ENCODE measurements around the gene PUSL1. TPM values are rescaled to one million over a fixed set of nuclear protein-coding genes. Genes with fewer than 3 reads are reported as not detected.

PUSL1 gene
- total RNA-seq, 2 experiments from 2014 or later = 24.0 to 26.2 TPM

- no peaks in the 10 kb centered on the region for H3K27me3 Mint-ChIP-seq (ENCODE audit: low read depth)
- ATAC-seq (no peak), DNase-seq (peak; percentile 43)
- ChIA-PET CTCF (no interaction called here), POLR2A (no interaction called here)
- H3K4me1 Mint-ChIP-seq (ENCODE audit: low read depth) = no peaks in the 10 kb centered on the region
- no peak overlapping the region for H3K4me3 Mint-ChIP-seq
- no peak overlapping the region for H3K27ac Mint-ChIP-seq
- H3K9me3 Mint-ChIP-seq (ENCODE audit: insufficient read depth) = no peaks in the 10 kb centered on the region
- peaks cover 1% of the 10 kb centered on the region for H3K36me3 Mint-ChIP-seq (ENCODE audit: low read depth)
These were observed 9.3 kb upstream of the PUSL1 start for GRCh38 chr1:1298861-1299685.

- no peaks in the 10 kb centered on the region for H3K36me3 Mint-ChIP-seq (ENCODE audit: low read depth)
- DNase-seq = peak; percentile 56
- no peaks in the 10 kb centered on the region for H3K27me3 Mint-ChIP-seq (ENCODE audit: low read depth)
These were observed 8.6 kb upstream of the PUSL1 start for GRCh38 chr1:1299686-1300351.

GRCh38 chr1:1300352-1300739 is 8.1 kb upstream of the PUSL1 start:
- ATAC-seq = no peak

More at GRCh38 chr1:1299686-1300351, 8.6 kb upstream of the PUSL1 start:
- CTCF ChIA-PET = no interaction called here
- peak; percentile 71 for ATAC-seq
- POLR2A ChIA-PET = no interaction called here
- Mint-ChIP-seq H3K9me3 (ENCODE audit: insufficient read depth) (no peaks in the 10 kb centered on the region), H3K4me1 (ENCODE audit: low read depth) (peaks cover 4% of the 10 kb centered on the region), H3K4me3 (no peak overlapping the region), H3K27ac (no peak overlapping the region)

GRCh38 chr1:1302006-1302430 is 6.4 kb upstream of the PUSL1 start:
- ChIA-PET POLR2A (no interaction called here), CTCF (no interaction called here)
- H3K4me3 Mint-ChIP-seq = no peak overlapping the region
- no peaks in the 10 kb centered on the region for H3K9me3 Mint-ChIP-seq (ENCODE audit: insufficient read depth)
- H3K27ac Mint-ChIP-seq = no peak overlapping the region
- no peaks in the 10 kb centered on the region for H3K36me3 Mint-ChIP-seq (ENCODE audit: low read depth)
- ATAC-seq (no peak), DNase-seq (no peak)
- H3K27me3 Mint-ChIP-seq (ENCODE audit: low read depth) = no peaks in the 10 kb centered on the region
- H3K4me1 Mint-ChIP-seq (ENCODE audit: low read depth) = peaks cover 20% of the 10 kb centered on the region

More at GRCh38 chr1:1300352-1300739, 8.1 kb upstream of the PUSL1 start:
- H3K27ac Mint-ChIP-seq = no peak overlapping the region
- ChIA-PET POLR2A (no interaction called here), CTCF (no interaction called here)
- peaks cover 9% of the 10 kb centered on the region for H3K4me1 Mint-ChIP-seq (ENCODE audit: low read depth)
- no peaks in the 10 kb centered on the region for H3K36me3 Mint-ChIP-seq (ENCODE audit: low read depth)
- no peak overlapping the region for H3K4me3 Mint-ChIP-seq
- H3K27me3 Mint-ChIP-seq (ENCODE audit: low read depth) = no peaks in the 10 kb centered on the region
- H3K9me3 Mint-ChIP-seq (ENCODE audit: insufficient read depth) = no peaks in the 10 kb centered on the region
- no peak for DNase-seq

GRCh38 chr1:1302951-1303509 is 5.4 kb upstream of the PUSL1 start:
- Mint-ChIP-seq H3K36me3 (ENCODE audit: low read depth) (no peaks in the 10 kb centered on the region), H3K27me3 (ENCODE audit: low read depth) (no peaks in the 10 kb centered on the region), H3K9me3 (ENCODE audit: insufficient read depth) (no peaks in the 10 kb centered on the region), H3K4me1 (ENCODE audit: low read depth) (peaks cover 20% of the 10 kb centered on the region), H3K4me3 (no peak overlapping the region), H3K27ac (no peak overlapping the region)
- ATAC-seq (no peak), DNase-seq (no peak)
- CTCF ChIA-PET = no interaction called here
- POLR2A ChIA-PET = no interaction called here

- Mint-ChIP-seq H3K4me1 (ENCODE audit: low read depth) (peaks cover 20% of the 10 kb centered on the region), H3K9me3 (ENCODE audit: insufficient read depth) (no peaks in the 10 kb centered on the region), H3K4me3 (no peak overlapping the region), H3K36me3 (ENCODE audit: low read depth) (no peaks in the 10 kb centered on the region), H3K27ac (peak overlapping the region; percentile 60), H3K27me3 (ENCODE audit: low read depth) (no peaks in the 10 kb centered on the region)
- DNase-seq = no peak
- ATAC-seq = no peak
- ChIA-PET CTCF (no interaction called here), POLR2A (no interaction called here)
These were observed 4.7 kb upstream of the PUSL1 start for GRCh38 chr1:1303736-1304135.

- Mint-ChIP-seq H3K36me3 (ENCODE audit: low read depth) (no peaks in the 10 kb centered on the region), H3K4me3 (peak overlapping the region; percentile 84), H3K27ac (peak overlapping the region; percentile 95), H3K27me3 (ENCODE audit: low read depth) (no peaks in the 10 kb centered on the region), H3K9me3 (ENCODE audit: insufficient read depth) (no peaks in the 10 kb centered on the region), H3K4me1 (ENCODE audit: low read depth) (peaks cover 20% of the 10 kb centered on the region)
- DNase-seq (no peak), ATAC-seq (no peak)
- ChIA-PET POLR2A (interaction anchor here (0.6 to 1.1 kb wide), 4 partner anchors 19 to 337 kb away, joined by 3 read pairs; partner anchors contain the start of gene UBE2J2), CTCF (interaction anchor here (1.0 to 1.6 kb wide), 7 partner anchors 31 to 303 kb away, joined by 3 to 16 read pairs (median 7); partner anchors contain the start of genes AURKAIP1 and UBE2J2)
These were observed 3.8 kb upstream of the PUSL1 start for GRCh38 chr1:1304331-1305299.

- ATAC-seq (peak; percentile 62), DNase-seq (peak; percentile 89)
- peak overlapping the region; percentile 84 for H3K4me3 Mint-ChIP-seq
- CTCF ChIA-PET = interaction anchor here (0.7 to 1.6 kb wide), 10 partner anchors 14 to 304 kb away, joined by 3 to 16 read pairs (median 4); partner anchors contain the start of genes AURKAIP1 and UBE2J2
- H3K27ac Mint-ChIP-seq = peak overlapping the region; percentile 95
- no peaks in the 10 kb centered on the region for H3K9me3 Mint-ChIP-seq (ENCODE audit: insufficient read depth)
- H3K4me1 Mint-ChIP-seq (ENCODE audit: low read depth) = peaks cover 23% of the 10 kb centered on the region
- POLR2A ChIA-PET = interaction anchor here (0.9 to 1.1 kb wide), 3 partner anchors 20 to 183 kb away, joined by 3 read pairs; partner anchors contain the start of gene UBE2J2
- H3K27me3 Mint-ChIP-seq (ENCODE audit: low read depth) = no peaks in the 10 kb centered on the region
- peaks cover 2% of the 10 kb centered on the region for H3K36me3 Mint-ChIP-seq (ENCODE audit: low read depth)
These were observed 2.9 kb upstream of the PUSL1 start for GRCh38 chr1:1305300-1306069.

- Mint-ChIP-seq H3K27ac (peak overlapping the region; percentile 95), H3K4me3 (peak overlapping the region; percentile 84), H3K4me1 (ENCODE audit: low read depth) (peaks cover 23% of the 10 kb centered on the region), H3K9me3 (ENCODE audit: insufficient read depth) (no peaks in the 10 kb centered on the region), H3K36me3 (ENCODE audit: low read depth) (peaks cover 6% of the 10 kb centered on the region), H3K27me3 (ENCODE audit: low read depth) (no peaks in the 10 kb centered on the region)
- ATAC-seq (peak; percentile 8), DNase-seq (peak; percentile 61)
- CTCF ChIA-PET = interaction anchor here (0.8 to 1.6 kb wide), 6 partner anchors 14 to 305 kb away, joined by 3 to 16 read pairs (median 4); partner anchors contain the start of gene AURKAIP1
- POLR2A ChIA-PET = interaction anchor here (1.0 to 1.1 kb wide), 2 partner anchors 33 to 183 kb away, joined by 3 read pairs; partner anchors contain the start of gene UBE2J2
These were observed 2.2 kb upstream of the PUSL1 start for GRCh38 chr1:1306070-1306660.

GRCh38 chr1:1306661-1307260 is 1.6 kb upstream of the PUSL1 start:
- H3K27ac Mint-ChIP-seq = peak overlapping the region; percentile 95
- peaks cover 23% of the 10 kb centered on the region for H3K4me1 Mint-ChIP-seq (ENCODE audit: low read depth)
- peak overlapping the region; percentile 84 for H3K4me3 Mint-ChIP-seq
- peaks cover 6% of the 10 kb centered on the region for H3K36me3 Mint-ChIP-seq (ENCODE audit: low read depth)
- ATAC-seq (no peak), DNase-seq (no peak)
- POLR2A ChIA-PET = no interaction called here
- H3K27me3 Mint-ChIP-seq (ENCODE audit: low read depth) = no peaks in the 10 kb centered on the region
- no peaks in the 10 kb centered on the region for H3K9me3 Mint-ChIP-seq (ENCODE audit: insufficient read depth)
- CTCF ChIA-PET = interaction anchor here (1.0 kb wide), 1 partner anchor 184 kb away, joined by 4 read pairs; no protein-coding TSS in a partner anchor

Measured in activated CD8-positive, alpha-beta T cell treated with anti-CD3 and anti-CD28 coated beads, Interleukin-2, amount 10 ng/mL, durations not matched to agents 7 days and 5 days (primary cell).